Measurements from ENCODE around the gene LNX2.

LNX2 gene

GRCh38 chr13:27620377-27621115, at the start of gene LNX2:
TSS of gene LNX2 (minus strand) at chr13:27620529. CDS start at chr13:27581703, 38,826 bp downstream.
- Histone ChIP-seq H3K9me3 (ENCODE audit: low read length) (no peaks in the 10 kb centered on the region), H3K9me2 (ENCODE audit: low read depth, low read length) (no peaks in the 10 kb centered on the region), H3K4me3 (ENCODE audit: low read depth, low read length, poor library complexity, severe bottlenecking) (peak within 1 kb of the TSS; percentile 99), H3K79me2 (ENCODE audit: insufficient read depth, low read length) (peaks cover 44% of the 10 kb centered on the region), H3F3A (ENCODE audit: insufficient read depth, low read length) (no peaks in the 10 kb centered on the region), H2AFZ (ENCODE audit: low read length) (0 out of 2 replicates have a peak within 1 kb of the TSS, but pooled peaks have one; percentile 22), H3K27ac (ENCODE audit: low read depth, low read length, poor library complexity, severe bottlenecking) (peak within 1 kb of the TSS; percentile 84), H3K9ac (ENCODE audit: low read length) (peak within 1 kb of the TSS; percentile 79), H3K36me3 (ENCODE audit: insufficient read depth, low read length) (peaks cover 27% of the 10 kb centered on the region), H3K4me2 (ENCODE audit: low read length) (peak within 1 kb of the TSS; percentile 87), H3K27me3 (ENCODE audit: insufficient read depth, low read length) (no peaks in the 10 kb centered on the region), H3K4me1 (ENCODE audit: insufficient read depth, low read length, severe bottlenecking) (peaks cover 32% of the 10 kb centered on the region), H4K20me1 (ENCODE audit: insufficient read depth, low read length) (no peaks in the 10 kb centered on the region)
- TF ChIP-seq EZH2 (IDR thresholded peaks at IDR 0.05; ENCODE audit: borderline replicate concordance, low read length) (no peak), CTCF (IDR thresholded peaks at IDR 0.05; ENCODE audit: low read length) (no peak; the same call in 1 of the 2 replicates)

- Histone ChIP-seq H3K36me3 (ENCODE audit: insufficient read depth, low read length) (peaks cover 11% of the 10 kb centered on the region; the same call in 1 of the 2 replicates), H4K20me1 (ENCODE audit: insufficient read depth, low read length) (no peaks in the 10 kb centered on the region), H3K4me1 (ENCODE audit: insufficient read depth, low read length, severe bottlenecking) (no peaks in the 10 kb centered on the region), H3K27ac (ENCODE audit: low read depth, low read length, poor library complexity, severe bottlenecking) (no peak overlapping the region), H3K4me2 (ENCODE audit: low read length) (no peak overlapping the region), H3K9me2 (ENCODE audit: low read depth, low read length) (no peaks in the 10 kb centered on the region), H2AFZ (ENCODE audit: low read length) (no peak overlapping the region), H3K27me3 (ENCODE audit: insufficient read depth, low read length) (no peaks in the 10 kb centered on the region), H3K79me2 (ENCODE audit: insufficient read depth, low read length) (no peaks in the 10 kb centered on the region), H3K9ac (ENCODE audit: low read length) (no peak overlapping the region), H3F3A (ENCODE audit: insufficient read depth, low read length) (no peaks in the 10 kb centered on the region), H3K9me3 (ENCODE audit: low read length) (no peaks in the 10 kb centered on the region), H3K4me3 (ENCODE audit: low read depth, low read length, poor library complexity, severe bottlenecking) (no peak overlapping the region)
- TF ChIP-seq CTCF (IDR thresholded peaks at IDR 0.05; ENCODE audit: low read length) (no peak), EZH2 (IDR thresholded peaks at IDR 0.05; ENCODE audit: borderline replicate concordance, low read length) (no peak)
Observed at GRCh38 chr13:27667946-27668345, 47.6 kb upstream of the LNX2 start.

- H3K79me2 ChIP-seq (ENCODE audit: insufficient read depth, low read length), result no peaks in the 10 kb centered on the region
- no peaks in the 10 kb centered on the region for H3F3A ChIP-seq (ENCODE audit: insufficient read depth, low read length)
- H4K20me1 ChIP-seq (ENCODE audit: insufficient read depth, low read length), result no peaks in the 10 kb centered on the region
- H3K9ac ChIP-seq (ENCODE audit: low read length), result no peak overlapping the region
- no peaks in the 10 kb centered on the region for H3K9me3 ChIP-seq (ENCODE audit: low read length)
- no peak for TF ChIP-seq EZH2 (IDR thresholded peaks at IDR 0.05; ENCODE audit: borderline replicate concordance, low read length)
- TF ChIP-seq CTCF (IDR thresholded peaks at IDR 0.05; ENCODE audit: low read length), result no peak
- H3K27me3 ChIP-seq (ENCODE audit: insufficient read depth, low read length), result no peaks in the 10 kb centered on the region
- H3K4me3 ChIP-seq (ENCODE audit: low read depth, low read length, poor library complexity, severe bottlenecking), result no peak overlapping the region
- H3K4me2 ChIP-seq (ENCODE audit: low read length), result no peak overlapping the region
- H3K9me2 ChIP-seq (ENCODE audit: low read depth, low read length), result no peaks in the 10 kb centered on the region
- H3K27ac ChIP-seq (ENCODE audit: low read depth, low read length, poor library complexity, severe bottlenecking), result no peak overlapping the region
- peaks cover 11% of the 10 kb centered on the region; the same call in 1 of the 2 replicates for H3K36me3 ChIP-seq (ENCODE audit: insufficient read depth, low read length)
- no peaks in the 10 kb centered on the region for H3K4me1 ChIP-seq (ENCODE audit: insufficient read depth, low read length, severe bottlenecking)
- no peak overlapping the region for H2AFZ ChIP-seq (ENCODE audit: low read length)
Observed at GRCh38 chr13:27666951-27667350, 46.6 kb upstream of the LNX2 start.
